ENCODE results near the gene CAPG.
A peak's percentile ranks its signal among the peaks of the same experiment; 100 is the strongest.
"Not testable (repeated sequence)": the region's sequence is repeated elsewhere in the genome, so short reads cannot be mapped to it uniquely, and the experiment has no call there.

The CAPG gene

GRCh38 chr2:85395912-85396475 lies 14.2 kb downstream of the CAPG start:
- DNase-seq: no peak

- no peak for DNase-seq
Observed at GRCh38 chr2:85394976-85395375, 15.2 kb downstream of the CAPG start.

GRCh38 chr2:85394261-85394681 lies 15.9 kb downstream of the CAPG start:
- DNase-seq: no peak

GRCh38 chr2:85393836-85394235 lies 16.3 kb downstream of the CAPG start:
- DNase-seq: no peak

GRCh38 chr2:85390941-85391669 lies 19.1 kb downstream of the CAPG start:
- DNase-seq: peak; percentile 73

GRCh38 chr2:85388878-85389538 lies 21.2 kb downstream of the CAPG start:
- no peak for DNase-seq

- no peak for DNase-seq
Observed at GRCh38 chr2:85387754-85388153, 22.4 kb downstream of the CAPG start.

- no peak for DNase-seq
Observed at GRCh38 chr2:85385746-85386145, 24.4 kb downstream of the CAPG start.

- DNase-seq: no peak
Observed at GRCh38 chr2:85383850-85384249, 26.3 kb downstream of the CAPG start.

- not testable (repeated sequence) for DNase-seq
Observed at GRCh38 chr2:85383151-85383550, 27.0 kb downstream of the CAPG start.

- DNase-seq: no peak
Observed at GRCh38 chr2:85380048-85380447, 30.1 kb downstream of the CAPG start.

GRCh38 chr2:85378257-85378656 lies 31.9 kb downstream of the CAPG start:
- DNase-seq: no peak

- DNase-seq: no peak
Observed at GRCh38 chr2:85377083-85377482, 33.1 kb downstream of the CAPG start.

- no peak for DNase-seq
Observed at GRCh38 chr2:85376291-85377065, 33.7 kb downstream of the CAPG start.

- DNase-seq: no peak
Observed at GRCh38 chr2:85371045-85371444, 39.1 kb downstream of the CAPG start.

- no peak for DNase-seq
Observed at GRCh38 chr2:85369500-85369899, 40.7 kb downstream of the CAPG start.

- DNase-seq: no peak
Observed at GRCh38 chr2:85368921-85369320, 41.2 kb downstream of the CAPG start.

- no peak for DNase-seq
Observed at GRCh38 chr2:85367180-85367579, 43.0 kb downstream of the CAPG start.

- not testable (repeated sequence) for DNase-seq
Observed at GRCh38 chr2:85362653-85363387, 47.3 kb downstream of the CAPG start.

- no peak for DNase-seq
Observed at GRCh38 chr2:85357736-85358135, 52.4 kb downstream of the CAPG start.

- DNase-seq: no peak
Observed at GRCh38 chr2:85356186-85356585, 54.0 kb downstream of the CAPG start.

GRCh38 chr2:85355521-85355920 lies 54.6 kb downstream of the CAPG start:
- DNase-seq: no peak

GRCh38 chr2:85355073-85355410 lies 55.1 kb downstream of the CAPG start:
- DNase-seq: peak; percentile 22

Measured in stimulated activated CD4-positive, alpha-beta T cell treated with anti-CD3 and anti-CD28 coated beads, Interleukin-4, amount 100 ng/mL, for 24 hours (primary cell).